ENCODE results near the gene BSDC1. TPM values are rescaled to one million over a fixed set of nuclear protein-coding genes. Genes with fewer than 3 reads are reported as not detected.

Gene BSDC1
- total and polyA plus RNA-seq, 4 experiments from 2014 or later, result 29.7 to 112 (median 76.1) TPM

GRCh38 chr1:32338637-32339145, 55.5 kb downstream of the BSDC1 start:
- H3K27me3 ChIP-seq (ENCODE audit: insufficient read depth, low read length), result no peaks in the 10 kb centered on the region
- no peak for DNase-seq
- intact Hi-C loops (cut with micrococcal nuclease), result no loop called here
- no peaks in the 10 kb centered on the region for H3K36me3 ChIP-seq (ENCODE audit: insufficient read depth, low read length)
- ChIA-PET CTCF (ENCODE audit: partially characterized antibody) (no interaction called here), POLR2A (ENCODE audit: partially characterized antibody) (interaction anchor here (4.6 to 8.5 kb wide), 2 partner anchors 12 to 49 kb away, joined by 91 to 173 read pairs; partner anchors contain the start of gene HDAC1)
- Mint-ChIP-seq H3K4me1 (peaks cover 22 to 45% (median 29%) of the 10 kb centered on the region in 4 donors), H3K27me3 (no peaks in the 10 kb centered on the region), H3K4me3 (peak overlapping the region in 3 of 8 donors; percentile 27 to 66 (median 53)), H3K36me3 (peaks cover 3 to 5% of the 10 kb centered on the region in 2 donors), H3K9me3 (peaks cover 0 to 3% (median 0%) of the 10 kb centered on the region in 8 donors), H3K27ac (peak overlapping the region in 6 of 7 donors; percentile 14 to 92 (median 64))
- peaks cover 37% of the 10 kb centered on the region for H3K4me1 ChIP-seq (ENCODE audit: insufficient read depth, low read length)
- no peak overlapping the region for H3K27ac ChIP-seq (ENCODE audit: low read depth, low read length)
- no peak overlapping the region for H3K4me3 ChIP-seq (ENCODE audit: low read length in 2 of 2)
- no peaks in the 10 kb centered on the region for H3K9me3 ChIP-seq (ENCODE audit: control insufficient read depth in 1 of 2, low read length in 2 of 2)

GRCh38 chr1:32337855-32338636, 56.2 kb downstream of the BSDC1 start:
- Histone ChIP-seq H3K36me3 (ENCODE audit: insufficient read depth, low read length) (no peaks in the 10 kb centered on the region), H3K4me3 (ENCODE audit: low read length in 2 of 2) (no peak overlapping the region), H3K27me3 (ENCODE audit: insufficient read depth, low read length) (no peaks in the 10 kb centered on the region), H3K27ac (ENCODE audit: low read depth, low read length) (no peak overlapping the region), H3K9me3 (ENCODE audit: control insufficient read depth in 1 of 2, low read length in 2 of 2) (no peaks in the 10 kb centered on the region), H3K4me1 (ENCODE audit: insufficient read depth, low read length) (peaks cover 40% of the 10 kb centered on the region)
- no peak for DNase-seq
- Mint-ChIP-seq H3K36me3 (peaks cover 5 to 9% of the 10 kb centered on the region in 2 donors), H3K9me3 (peaks cover 0 to 3% (median 0%) of the 10 kb centered on the region in 8 donors), H3K4me3 (peak overlapping the region in 4 of 8 donors; percentile 27 to 66 (median 58)), H3K4me1 (peaks cover 26 to 44% (median 34%) of the 10 kb centered on the region in 4 donors), H3K27ac (peak overlapping the region; percentile 29 to 92 (median 67)), H3K27me3 (no peaks in the 10 kb centered on the region)
- intact Hi-C loops (cut with micrococcal nuclease), result loop anchor here (2.0 kb wide), 1 partner anchor 57 kb away; the partner anchor contains the start of gene BSDC1
- ChIA-PET POLR2A (ENCODE audit: partially characterized antibody) (interaction anchor here (0.8 to 8.5 kb wide), 9 partner anchors 12 to 122 kb away, joined by 4 to 173 read pairs (median 55); partner anchors contain the start of genes HDAC1 and LCK), CTCF (ENCODE audit: partially characterized antibody) (interaction anchor here (1.0 to 1.2 kb wide), 3 partner anchors 8 to 90 kb away, joined by 3 to 5 read pairs (median 3); no protein-coding TSS in a partner anchor)

DNA sequence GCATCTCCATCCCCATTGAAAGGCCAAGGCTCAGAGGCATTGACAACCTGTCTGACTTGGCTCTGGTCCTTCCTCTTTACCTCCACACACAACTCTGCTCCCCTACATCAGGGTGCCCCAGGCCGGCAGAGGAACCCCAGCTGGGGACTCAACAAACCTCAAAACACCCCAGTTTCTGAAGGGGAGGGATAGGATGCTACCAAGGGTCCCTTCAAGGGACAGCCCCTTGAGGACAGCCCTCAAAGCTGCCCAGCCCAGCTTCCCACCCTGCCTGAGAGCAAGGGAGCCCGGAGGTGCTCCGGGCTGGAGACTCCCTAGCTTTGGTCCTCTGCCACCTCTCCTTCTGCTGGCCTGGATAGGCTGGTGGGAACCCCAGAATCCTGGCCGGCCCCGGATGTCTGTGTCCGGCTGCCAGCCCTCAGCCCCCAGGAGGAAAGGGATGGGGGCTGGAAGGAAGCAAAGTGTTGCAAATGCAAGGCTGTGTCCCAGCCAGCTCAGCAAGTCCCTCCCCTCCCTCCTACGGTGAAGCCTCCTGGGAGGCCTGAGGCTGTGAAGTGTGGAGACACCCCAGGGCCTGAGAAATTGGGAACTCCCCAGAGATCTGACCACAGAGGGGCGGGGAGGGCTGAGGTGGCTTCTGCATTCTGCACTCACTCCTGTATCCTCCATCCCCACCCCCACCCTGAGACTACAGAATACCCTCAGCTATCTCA, 57.1 kb downstream of the BSDC1 start:
- Histone ChIP-seq H3K36me3 (ENCODE audit: insufficient read depth, low read length) (peaks cover 6% of the 10 kb centered on the region), H3K27ac (ENCODE audit: low read depth, low read length) (no peak overlapping the region), H3K4me3 (ENCODE audit: low read length in 2 of 2) (no peak overlapping the region), H3K27me3 (ENCODE audit: insufficient read depth, low read length) (no peaks in the 10 kb centered on the region), H3K4me1 (ENCODE audit: insufficient read depth, low read length) (peaks cover 40% of the 10 kb centered on the region), H3K9me3 (ENCODE audit: control insufficient read depth in 1 of 2, low read length in 2 of 2) (no peaks in the 10 kb centered on the region)
- peaks cover 0 to 3% (median 0%) of the 10 kb centered on the region in 8 donors for H3K9me3 Mint-ChIP-seq
- peaks cover 26 to 44% (median 34%) of the 10 kb centered on the region in 4 donors for H3K4me1 Mint-ChIP-seq
- H3K36me3 Mint-ChIP-seq, result peaks cover 5 to 16% of the 10 kb centered on the region in 2 donors
- peak in 4 of 5 donors; percentile 46 to 89 (median 57) for DNase-seq
- H3K4me3 Mint-ChIP-seq, result peak overlapping the region; percentile 43 to 76 (median 70)
- H3K27ac Mint-ChIP-seq, result peak overlapping the region in 6 of 7 donors; percentile 54 to 92 (median 76)
- POLR2A ChIA-PET (ENCODE audit: partially characterized antibody), result interaction anchor here (0.8 to 8.5 kb wide), 20 partner anchors 13 to 121 kb away, joined by 3 to 173 read pairs (median 8); partner anchors contain the start of genes BSDC1, HDAC1 and LCK
- CTCF ChIA-PET (ENCODE audit: partially characterized antibody), result interaction anchor here (1.0 to 2.1 kb wide), 7 partner anchors 9 to 96 kb away, joined by 3 to 13 read pairs (median 5); no protein-coding TSS in a partner anchor
- intact Hi-C loops (cut with micrococcal nuclease), result loop anchor here (1.0 to 2.0 kb wide), 2 partner anchors 14 to 58 kb away; partner anchors contain the start of gene BSDC1
- H3K27me3 Mint-ChIP-seq, result no peaks in the 10 kb centered on the region

GRCh38 chr1:32336591-32336932, 57.7 kb downstream of the BSDC1 start:
- H3K27me3 Mint-ChIP-seq, result no peaks in the 10 kb centered on the region
- peaks cover 10 to 21% of the 10 kb centered on the region in 2 donors for H3K36me3 Mint-ChIP-seq
- DNase-seq, result no peak
- Histone ChIP-seq H3K4me3 (ENCODE audit: low read length in 2 of 2) (peak overlapping the region in 1 of 2 donors; percentile 45), H3K4me1 (ENCODE audit: insufficient read depth, low read length) (peaks cover 40% of the 10 kb centered on the region), H3K27ac (ENCODE audit: low read depth, low read length) (no peak overlapping the region), H3K27me3 (ENCODE audit: insufficient read depth, low read length) (no peaks in the 10 kb centered on the region), H3K36me3 (ENCODE audit: insufficient read depth, low read length) (peaks cover 12% of the 10 kb centered on the region), H3K9me3 (ENCODE audit: control insufficient read depth in 1 of 2, low read length in 2 of 2) (no peaks in the 10 kb centered on the region)
- peaks cover 26 to 44% (median 34%) of the 10 kb centered on the region in 4 donors for H3K4me1 Mint-ChIP-seq
- H3K9me3 Mint-ChIP-seq, result peaks cover 0 to 3% (median 0%) of the 10 kb centered on the region in 8 donors
- H3K27ac Mint-ChIP-seq, result peak overlapping the region in 6 of 7 donors; percentile 54 to 92 (median 66)
- ChIA-PET CTCF (ENCODE audit: partially characterized antibody) (interaction anchor here (0.7 to 2.1 kb wide), 16 partner anchors 9 to 124 kb away, joined by 3 to 13 read pairs (median 5); partner anchors contain the start of genes BSDC1 and LCK), POLR2A (ENCODE audit: partially characterized antibody) (interaction anchor here (0.8 to 8.5 kb wide), 39 partner anchors 9 to 314 kb away, joined by 3 to 173 read pairs (median 6); partner anchors contain the start of genes BSDC1, CCDC28B, EIF3I and FAM229A)
- intact Hi-C loops (cut with micrococcal nuclease), result loop anchor here (1.0 to 2.0 kb wide), 2 partner anchors 15 to 58 kb away; partner anchors contain the start of gene BSDC1
- peak overlapping the region; percentile 62 to 81 (median 72) for H3K4me3 Mint-ChIP-seq

- Mint-ChIP-seq H3K4me3 (peak within 1 kb of the TSS; percentile 83 to 92 (median 87)), H3K9me3 (peaks cover 0 to 3% (median 0%) of the 10 kb centered on the region in 8 donors), H3K4me1 (peaks cover 26 to 44% (median 34%) of the 10 kb centered on the region in 4 donors), H3K36me3 (peaks cover 16 to 27% of the 10 kb centered on the region in 2 donors), H3K27ac (peak within 1 kb of the TSS; percentile 31 to 95 (median 85)), H3K27me3 (no peaks in the 10 kb centered on the region)
- DNase-seq, result peak; percentile 82 to 85 (median 85)
- Histone ChIP-seq H3K4me3 (ENCODE audit: low read length in 2 of 2) (peak within 1 kb of the TSS; percentile 29 to 48), H3K4me1 (ENCODE audit: insufficient read depth, low read length) (peaks cover 40% of the 10 kb centered on the region), H3K36me3 (ENCODE audit: insufficient read depth, low read length) (peaks cover 17% of the 10 kb centered on the region), H3K27ac (ENCODE audit: low read depth, low read length) (peak within 1 kb of the TSS; percentile 45), H3K9me3 (ENCODE audit: control insufficient read depth in 1 of 2, low read length in 2 of 2) (no peaks in the 10 kb centered on the region), H3K27me3 (ENCODE audit: insufficient read depth, low read length) (no peaks in the 10 kb centered on the region)
- intact Hi-C loops (cut with micrococcal nuclease), result loop anchor here (1.0 to 2.0 kb wide), 8 partner anchors 15 to 121 kb away; partner anchors contain the start of genes BSDC1 and HDAC1
- ChIA-PET POLR2A (ENCODE audit: partially characterized antibody) (interaction anchor here (0.6 to 8.5 kb wide), 49 partner anchors 9 to 315 kb away, joined by 3 to 173 read pairs (median 5); partner anchors contain the start of genes BSDC1, CCDC28B, EIF3I and FAM229A), CTCF (ENCODE audit: partially characterized antibody) (interaction anchor here (0.7 to 2.1 kb wide), 16 partner anchors 9 to 124 kb away, joined by 3 to 13 read pairs (median 5); partner anchors contain the start of genes BSDC1 and LCK)
Observed at GRCh38 chr1:32335790-32336590, 58.3 kb downstream of the BSDC1 start, which contains the start of gene MARCKSL1. MARCKSL1 (minus strand) TSS chr1:32336233; CDS start chr1:32336033, 200 bp downstream.
